ENCODE measurements around the gene ANXA2. TPM values are rescaled to one million over a fixed set of nuclear protein-coding genes. Genes with fewer than 3 reads are reported as not detected.

The ANXA2 gene
- total and polyA plus RNA-seq, 4 donors = 62.7 to 138 (median 107) TPM

DNA sequence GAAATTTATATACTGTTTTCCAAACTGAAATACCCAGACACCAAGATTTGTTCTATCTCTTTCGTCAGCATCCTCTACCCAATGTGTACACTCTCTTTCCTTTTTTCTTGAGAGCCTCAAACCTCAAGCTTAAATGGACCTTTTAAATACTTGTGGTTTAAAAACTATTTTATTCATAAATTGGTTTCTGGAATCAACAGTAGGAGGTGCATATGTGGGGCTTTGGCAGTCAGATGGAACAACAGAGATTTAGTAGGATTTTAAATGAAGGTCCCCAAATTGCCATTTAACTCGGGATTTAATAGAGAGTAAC is 33.2 kb downstream of the ANXA2 start (continued):
- TF ChIP-seq, protein P1, sequence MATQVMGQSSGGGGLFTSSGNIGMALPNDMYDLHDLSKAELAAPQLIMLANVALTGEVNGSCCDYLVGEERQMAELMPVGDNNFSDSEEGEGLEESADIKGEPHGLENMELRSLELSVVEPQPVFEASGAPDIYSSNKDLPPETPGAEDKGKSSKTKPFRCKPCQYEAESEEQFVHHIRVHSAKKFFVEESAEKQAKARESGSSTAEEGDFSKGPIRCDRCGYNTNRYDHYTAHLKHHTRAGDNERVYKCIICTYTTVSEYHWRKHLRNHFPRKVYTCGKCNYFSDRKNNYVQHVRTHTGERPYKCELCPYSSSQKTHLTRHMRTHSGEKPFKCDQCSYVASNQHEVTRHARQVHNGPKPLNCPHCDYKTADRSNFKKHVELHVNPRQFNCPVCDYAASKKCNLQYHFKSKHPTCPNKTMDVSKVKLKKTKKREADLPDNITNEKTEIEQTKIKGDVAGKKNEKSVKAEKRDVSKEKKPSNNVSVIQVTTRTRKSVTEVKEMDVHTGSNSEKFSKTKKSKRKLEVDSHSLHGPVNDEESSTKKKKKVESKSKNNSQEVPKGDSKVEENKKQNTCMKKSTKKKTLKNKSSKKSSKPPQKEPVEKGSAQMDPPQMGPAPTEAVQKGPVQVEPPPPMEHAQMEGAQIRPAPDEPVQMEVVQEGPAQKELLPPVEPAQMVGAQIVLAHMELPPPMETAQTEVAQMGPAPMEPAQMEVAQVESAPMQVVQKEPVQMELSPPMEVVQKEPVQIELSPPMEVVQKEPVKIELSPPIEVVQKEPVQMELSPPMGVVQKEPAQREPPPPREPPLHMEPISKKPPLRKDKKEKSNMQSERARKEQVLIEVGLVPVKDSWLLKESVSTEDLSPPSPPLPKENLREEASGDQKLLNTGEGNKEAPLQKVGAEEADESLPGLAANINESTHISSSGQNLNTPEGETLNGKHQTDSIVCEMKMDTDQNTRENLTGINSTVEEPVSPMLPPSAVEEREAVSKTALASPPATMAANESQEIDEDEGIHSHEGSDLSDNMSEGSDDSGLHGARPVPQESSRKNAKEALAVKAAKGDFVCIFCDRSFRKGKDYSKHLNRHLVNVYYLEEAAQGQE (IDR thresholded peaks at IDR 0.05) = no peak

DNA sequence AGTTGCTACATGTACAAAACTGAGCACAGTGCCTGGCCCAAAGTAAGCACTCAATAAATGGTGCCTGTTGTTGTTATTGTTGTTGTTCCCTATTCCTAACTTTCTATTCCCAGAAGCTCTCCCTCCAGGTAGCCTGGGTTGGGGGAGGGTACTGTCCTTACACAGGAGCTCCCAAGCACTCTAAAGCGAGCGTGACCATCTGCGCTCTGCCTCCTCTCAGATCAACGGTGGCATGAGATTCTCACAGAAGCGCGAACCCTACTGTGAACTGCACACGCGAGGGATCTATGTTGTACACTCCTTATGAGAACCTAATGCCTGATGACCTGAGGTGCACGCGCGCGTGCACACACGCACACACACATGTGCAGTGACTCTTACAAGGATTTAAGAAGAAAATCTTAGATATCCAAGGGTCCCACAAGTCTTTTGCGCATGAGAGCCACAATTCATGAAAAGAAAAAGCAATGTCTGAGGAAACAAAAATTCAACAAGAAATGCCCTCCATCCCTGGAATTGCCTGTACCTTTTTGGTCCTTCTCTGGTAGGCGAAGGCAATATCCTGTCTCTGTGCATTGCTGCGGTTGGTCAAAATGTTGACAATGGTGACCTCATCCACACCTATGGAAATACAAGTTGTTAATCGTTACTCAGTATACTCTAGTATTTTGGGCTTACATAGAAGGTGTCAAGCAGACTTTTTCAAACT is 33.7 kb downstream of the ANXA2 start:
- Histone ChIP-seq H3K36me3 (ENCODE audit: control insufficient read depth in 4 of 4, insufficient read depth in 3 of 4, low read depth in 1 of 4, low read length in 3 of 4) (peaks cover 2 to 9% (median 6%) of the 10 kb centered on the region in 4 donors), H3K9me3 (ENCODE audit: control insufficient read depth in 4 of 4, low read length in 3 of 4) (no peaks in the 10 kb centered on the region), H3K9ac (ENCODE audit: low read depth in 1 of 2, low read length in 2 of 2) (no peak overlapping the region), H3K4me3 (ENCODE audit: low read depth in 1 of 3, low read length in 3 of 3) (no peak overlapping the region), H3K4me1 (ENCODE audit: control insufficient read depth in 4 of 4, insufficient read depth in 4 of 4, low read length in 3 of 4) (no peaks in the 10 kb centered on the region), H3K27ac (ENCODE audit: low read depth in 1 of 2, low read length in 2 of 2) (no peak overlapping the region), H3K27me3 (ENCODE audit: control insufficient read depth in 4 of 4, insufficient read depth in 4 of 4, low read length in 3 of 4) (no peaks in the 10 kb centered on the region)
- no peak for DNase-seq (ENCODE audit: low spot score)
- TF ChIP-seq, protein P2, sequence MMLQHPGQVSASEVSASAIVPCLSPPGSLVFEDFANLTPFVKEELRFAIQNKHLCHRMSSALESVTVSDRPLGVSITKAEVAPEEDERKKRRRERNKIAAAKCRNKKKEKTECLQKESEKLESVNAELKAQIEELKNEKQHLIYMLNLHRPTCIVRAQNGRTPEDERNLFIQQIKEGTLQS (IDR thresholded peaks at IDR 0.05) = no peak
- TF ChIP-seq FOXA1 (IDR thresholded peaks at IDR 0.05) (no peak), NR2F2 (IDR thresholded peaks at IDR 0.05) (no peak), GABPA (IDR thresholded peaks at IDR 0.05 in 1 of 2, conservative IDR thresholded peaks at IDR 0.05 in 1 of 2) (no peak), FOXA2 (IDR thresholded peaks at IDR 0.05) (no peak), EGR1 (IDR thresholded peaks at IDR 0.05; ENCODE audit: low read depth in 2 of 2) (no peak), HNF4G (IDR thresholded peaks at IDR 0.05) (no peak), SP1 (IDR thresholded peaks at IDR 0.05) (no peak), RXRA (IDR thresholded peaks at IDR 0.05) (no peak), JUND (IDR thresholded peaks at IDR 0.05) (no peak), HNF4A (conservative IDR thresholded peaks at IDR 0.05) (no peak), YY1 (IDR thresholded peaks at IDR 0.05) (no peak)
- TF ChIP-seq, protein P3, sequence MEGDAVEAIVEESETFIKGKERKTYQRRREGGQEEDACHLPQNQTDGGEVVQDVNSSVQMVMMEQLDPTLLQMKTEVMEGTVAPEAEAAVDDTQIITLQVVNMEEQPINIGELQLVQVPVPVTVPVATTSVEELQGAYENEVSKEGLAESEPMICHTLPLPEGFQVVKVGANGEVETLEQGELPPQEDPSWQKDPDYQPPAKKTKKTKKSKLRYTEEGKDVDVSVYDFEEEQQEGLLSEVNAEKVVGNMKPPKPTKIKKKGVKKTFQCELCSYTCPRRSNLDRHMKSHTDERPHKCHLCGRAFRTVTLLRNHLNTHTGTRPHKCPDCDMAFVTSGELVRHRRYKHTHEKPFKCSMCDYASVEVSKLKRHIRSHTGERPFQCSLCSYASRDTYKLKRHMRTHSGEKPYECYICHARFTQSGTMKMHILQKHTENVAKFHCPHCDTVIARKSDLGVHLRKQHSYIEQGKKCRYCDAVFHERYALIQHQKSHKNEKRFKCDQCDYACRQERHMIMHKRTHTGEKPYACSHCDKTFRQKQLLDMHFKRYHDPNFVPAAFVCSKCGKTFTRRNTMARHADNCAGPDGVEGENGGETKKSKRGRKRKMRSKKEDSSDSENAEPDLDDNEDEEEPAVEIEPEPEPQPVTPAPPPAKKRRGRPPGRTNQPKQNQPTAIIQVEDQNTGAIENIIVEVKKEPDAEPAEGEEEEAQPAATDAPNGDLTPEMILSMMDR (IDR thresholded peaks at IDR 0.05; ENCODE audit: low read depth, low read length, missing input control) = no peak
- TF ChIP-seq, protein P4, sequence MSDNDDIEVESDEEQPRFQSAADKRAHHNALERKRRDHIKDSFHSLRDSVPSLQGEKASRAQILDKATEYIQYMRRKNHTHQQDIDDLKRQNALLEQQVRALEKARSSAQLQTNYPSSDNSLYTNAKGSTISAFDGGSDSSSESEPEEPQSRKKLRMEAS (IDR thresholded peaks at IDR 0.05) = no peak
- TF ChIP-seq, protein P5, sequence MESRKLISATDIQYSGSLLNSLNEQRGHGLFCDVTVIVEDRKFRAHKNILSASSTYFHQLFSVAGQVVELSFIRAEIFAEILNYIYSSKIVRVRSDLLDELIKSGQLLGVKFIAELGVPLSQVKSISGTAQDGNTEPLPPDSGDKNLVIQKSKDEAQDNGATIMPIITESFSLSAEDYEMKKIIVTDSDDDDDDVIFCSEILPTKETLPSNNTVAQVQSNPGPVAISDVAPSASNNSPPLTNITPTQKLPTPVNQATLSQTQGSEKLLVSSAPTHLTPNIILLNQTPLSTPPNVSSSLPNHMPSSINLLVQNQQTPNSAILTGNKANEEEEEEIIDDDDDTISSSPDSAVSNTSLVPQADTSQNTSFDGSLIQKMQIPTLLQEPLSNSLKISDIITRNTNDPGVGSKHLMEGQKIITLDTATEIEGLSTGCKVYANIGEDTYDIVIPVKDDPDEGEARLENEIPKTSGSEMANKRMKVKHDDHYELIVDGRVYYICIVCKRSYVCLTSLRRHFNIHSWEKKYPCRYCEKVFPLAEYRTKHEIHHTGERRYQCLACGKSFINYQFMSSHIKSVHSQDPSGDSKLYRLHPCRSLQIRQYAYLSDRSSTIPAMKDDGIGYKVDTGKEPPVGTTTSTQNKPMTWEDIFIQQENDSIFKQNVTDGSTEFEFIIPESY (IDR thresholded peaks at IDR 0.05) = no peak
- TF ChIP-seq, protein P1 (IDR thresholded peaks at IDR 0.05) = no peak
- 94% methylated on average over 17 of the region's 17 CpGs for WGBS

Measured in liver (tissue), 9 donors.